GM21529 (cell line): Measurements from ENCODE around the gene CBX3.
"Not testable (repeated sequence)": the region's sequence is repeated elsewhere in the genome, so short reads cannot be mapped to it uniquely, and the experiment has no call there.

Source experiments
- ATAC-seq: cut with Tn5 transposase; IDR thresholded peaks from one replicate; pipeline ENCODE4 v1.9.1; 2021; ENCODE audit not compliant: unreplicated experiment

The CBX3 gene

GRCh38 chr7:26187380-26188205 is 14.0 kb upstream of the CBX3 start:
- no peak for ATAC-seq

GRCh38 chr7:26188206-26188956 is 13.2 kb upstream of the CBX3 start:
- no peak for ATAC-seq

- ATAC-seq: no peak
Observed at GRCh38 chr7:26188957-26189541, 12.5 kb upstream of the CBX3 start.

GRCh38 chr7:26189697-26190096 is 11.8 kb upstream of the CBX3 start:
- ATAC-seq: no peak

- no peak for ATAC-seq
Observed at GRCh38 chr7:26190417-26190869, 11.1 kb upstream of the CBX3 start.

GRCh38 chr7:26191233-26191973 is 10.1 kb upstream of the CBX3 start:
- ATAC-seq: no peak

- ATAC-seq: no peak
Observed at GRCh38 chr7:26191974-26192479, 9.5 kb upstream of the CBX3 start.

- ATAC-seq: no peak
Observed at GRCh38 chr7:26192485-26193087, 9.0 kb upstream of the CBX3 start.

GRCh38 chr7:26193432-26194207 is 7.9 kb upstream of the CBX3 start:
- no peak for ATAC-seq

GRCh38 chr7:26194764-26195163 is 6.8 kb upstream of the CBX3 start:
- not testable (repeated sequence) for ATAC-seq

GRCh38 chr7:26195182-26195581 is 6.4 kb upstream of the CBX3 start:
- no peak for ATAC-seq

GRCh38 chr7:26195867-26196657 is 5.5 kb upstream of the CBX3 start:
- no peak for ATAC-seq

GRCh38 chr7:26197153-26198115 is 4.1 kb upstream of the CBX3 start:
- ATAC-seq: no peak

- ATAC-seq: no peak
Observed at GRCh38 chr7:26198133-26198780, 3.3 kb upstream of the CBX3 start.

GRCh38 chr7:26198781-26199169 is 2.8 kb upstream of the CBX3 start:
- ATAC-seq: no peak

- no peak for ATAC-seq
Observed at GRCh38 chr7:26199301-26200037, 2.1 kb upstream of the CBX3 start.

- ATAC-seq: no peak
Observed at GRCh38 chr7:26200038-26200443, 1.5 kb upstream of the CBX3 start.
